Endodermal cell (in vitro differentiated cells): ENCODE data around the gene ERCC5. TPM values are rescaled to one million over a fixed set of nuclear protein-coding genes. Genes with fewer than 3 reads are reported as not detected.

Experiments used
- DNase-seq: peaks from one replicate; pipeline ENCODE4 v3.0.0-alpha.2; 2017
- H3K27ac ChIP-seq: 2 replicates; pipeline ENCODE4 v1.5.1; 2013; ENCODE audit warnings: mild to moderate bottlenecking, low read depth, low read length, moderate library complexity
- H3K27me3 ChIP-seq: 2 replicates; pipeline ENCODE4 v1.6.1; 2013; ENCODE audit warnings: mild to moderate bottlenecking, low read length, moderate library complexity; ENCODE audit not compliant: insufficient read depth, control insufficient read depth, poor library complexity, severe bottlenecking
- H3K36me3 ChIP-seq: 2 replicates; pipeline ENCODE4 v1.7.0; 2013; ENCODE audit warnings: mild to moderate bottlenecking, low read length, moderate library complexity; ENCODE audit not compliant: control insufficient read depth, insufficient read depth
- H3K4me1 ChIP-seq: one replicate; pipeline ENCODE4 v1.7.0; 2013; ENCODE audit warnings: low read length; ENCODE audit not compliant: control insufficient read depth, insufficient read depth
- H3K4me3 ChIP-seq: 2 replicates; pipeline ENCODE4 v1.5.1; 2013; ENCODE audit warnings: mild to moderate bottlenecking, low read length, moderate library complexity
- H3K9ac ChIP-seq: 2 replicates; pipeline ENCODE4 v1.6.1; 2013; ENCODE audit warnings: mild to moderate bottlenecking, low read length, moderate library complexity; ENCODE audit not compliant: poor library complexity, severe bottlenecking; ENCODE audit errors: extremely low read depth
- H3K9me3 ChIP-seq: 2 replicates; pipeline ENCODE4 v1.6.1; 2013; ENCODE audit warnings: mild to moderate bottlenecking, low read length, moderate library complexity; ENCODE audit not compliant: control insufficient read depth
- H3K27ac Mint-ChIP-seq: 2 replicates; pipeline ENCODE4 v1.8.0; 2020; ENCODE audit warnings: mixed read lengths
- H3K27me3 Mint-ChIP-seq: 2 replicates; pipeline ENCODE4 v1.8.0; 2021; ENCODE audit warnings: mild to moderate bottlenecking, mixed read lengths; ENCODE audit not compliant: insufficient read depth
- H3K36me3 Mint-ChIP-seq: 2 replicates; pipeline ENCODE4 v1.8.0; 2020; ENCODE audit warnings: low read depth, mixed read lengths
- H3K4me1 Mint-ChIP-seq: 2 replicates; pipeline ENCODE4 v1.8.0; 2020; ENCODE audit warnings: mixed read lengths
- H3K4me3 Mint-ChIP-seq: 2 replicates; pipeline ENCODE4 v1.8.0; 2020; ENCODE audit warnings: mild to moderate bottlenecking, moderate library complexity, mixed read lengths
- H3K9me3 Mint-ChIP-seq: 2 replicates; pipeline ENCODE4 v1.8.0; 2020; ENCODE audit warnings: mild to moderate bottlenecking, mixed read lengths
- CTCF ChIP-seq: fragments of 200-600 bp; sonication (generic); conservative IDR thresholded peaks from 2 replicates; pipeline ENCODE4 v1.5.0; 2021; ENCODE audit warnings: antibody characterized with exemption, mild to moderate bottlenecking
- WGBS, 2 experiments: methylation state at CpG; one replicate each; pipeline versions ENCODE4 v1.1.5 to v1.1.7; 2013; ENCODE audit warnings: missing lambda C conversion rate in 2 of 2, mixed read lengths in 1 of 2; ENCODE audit not compliant: insufficient coverage in 1 of 2, insufficient read length in 1 of 2; 5-methylcytosine and 5-hydroxymethylcytosine counted together
- long read RNA-seq, 4 experiments: library from polyadenylated mRNA in 2 of 4; library from RNA in 1 of 4; library from capped mRNA in 1 of 4; stranded (forward) in 3 of 4; unstranded in 1 of 4; transcript quantifications; one replicate each; pipeline ENCODE4 v2.0.0, GENCODE V29; 2020 to 2021; ENCODE audit warnings: inconsistent platforms in 1 of 4
- polyA plus RNA-seq, 2 experiments: library from polyadenylated mRNA; stranded (reverse); fragments of 50-300 nt; gene quantifications; one replicate each; pipeline ENCODE4 v1.2.3, GENCODE V29; 2013
- total RNA-seq, 2 donors: library from RNA; stranded (reverse); fragmentation: NEBNext Ultra II Directional in 1 of 2; extraction: Animal tissue kit (Norgen Biotek cat#: 25700) in 1 of 2; gene quantifications; 2 replicates in 1 of 2; 3 replicates in 1 of 2; pipeline ENCODE4 v1.2.1, GENCODE V29; 2021

Gene ERCC5
- 10 to 100 TPM; 22.4 to 26.7 TPM for total RNA-seq
- 36.3 TPM for polyA plus RNA-seq (2013, experiment 1 of 2)
- polyA plus RNA-seq (2013, experiment 2 of 2) = 42.0 TPM
- long read RNA-seq, experiment 1, full-length matches to known transcripts = 1 of 6 reads
- long read RNA-seq, experiment 1, partial matches to known transcripts = 2 of 6 reads
- long read RNA-seq, experiment 1, other reads (novel, unspliced or antisense) = 3 of 6 reads
- long read RNA-seq, experiment 2, full-length matches to known transcripts = 28 of 34 reads
- long read RNA-seq, experiment 2, partial matches to known transcripts = 4 of 34 reads
- long read RNA-seq, experiment 2, other reads (novel, unspliced or antisense) = 2 of 34 reads
- long read RNA-seq, experiment 3, full-length matches to known transcripts = 93 of 110 reads
- long read RNA-seq, experiment 3, partial matches to known transcripts = 8 of 110 reads
- long read RNA-seq, experiment 3, other reads (novel, unspliced or antisense) = 9 of 110 reads
- long read RNA-seq, experiment 4, full-length matches to known transcripts = 1 of 3 reads
- long read RNA-seq, experiment 4, partial matches to known transcripts = 1 of 3 reads
- long read RNA-seq, experiment 4, other reads (novel, unspliced or antisense) = 1 of 3 reads

GRCh38 chr13:102845630-102846260, at the start of gene ERCC5:
TSS of gene ERCC5 (plus strand) at chr13:102846032. CDS start at chr13:102846267, 235 bp downstream.
- Mint-ChIP-seq H3K4me1 (peaks cover 16% of the 10 kb centered on the region), H3K27me3 (no peaks in the 10 kb centered on the region), H3K36me3 (no peaks in the 10 kb centered on the region), H3K27ac (peak within 1 kb of the TSS; percentile 98), H3K4me3 (peak within 1 kb of the TSS; percentile 95), H3K9me3 (no peaks in the 10 kb centered on the region)
- no peak for TF ChIP-seq CTCF
- Histone ChIP-seq H3K4me1 (no peaks in the 10 kb centered on the region), H3K27me3 (no peaks in the 10 kb centered on the region), H3K9me3 (no peaks in the 10 kb centered on the region), H3K27ac (peak within 1 kb of the TSS; percentile 94), H3K36me3 (no peaks in the 10 kb centered on the region), H3K4me3 (peak within 1 kb of the TSS; percentile 94), H3K9ac (peak within 1 kb of the TSS; percentile 79)
- peak; percentile 96 for DNase-seq
- WGBS, 2 experiments = 0% methylated on average over 37 to 49 of the region's 49 CpGs

- Histone ChIP-seq H3K27ac (no peak within 1 kb of the TSS), H3K9me3 (no peaks in the 10 kb centered on the region), H3K4me3 (peak within 1 kb of the TSS; percentile 95), H3K9ac (no peak within 1 kb of the TSS), H3K27me3 (no peaks in the 10 kb centered on the region), H3K4me1 (no peaks in the 10 kb centered on the region), H3K36me3 (peaks cover 1% of the 10 kb centered on the region)
- Mint-ChIP-seq H3K36me3 (peaks cover 3% of the 10 kb centered on the region), H3K4me1 (peaks cover 4% of the 10 kb centered on the region), H3K4me3 (peak within 1 kb of the TSS; percentile 77), H3K9me3 (no peaks in the 10 kb centered on the region), H3K27me3 (peaks cover 3% of the 10 kb centered on the region), H3K27ac (peak within 1 kb of the TSS; percentile 44)
- peak; percentile 98 for DNase-seq
- no peak for TF ChIP-seq CTCF
- WGBS, 2 experiments = 0% methylated on average over 37 to 72 of the region's 72 CpGs
These were observed 47.0 kb upstream of the ERCC5 start, which contains the start of the genes BIVM and POGLUT2 for GRCh38 chr13:102798581-102799425. TSS of gene BIVM (plus strand) at chr13:102799119. CDS start at chr13:102807268, 8,149 bp downstream. TSS of gene POGLUT2 (minus strand) at chr13:102798976. CDS start at chr13:102798670, 306 bp downstream.
